Vagina (tissue), 2 donors: ENCODE measurements around the gene STARD3.

Experiments
- CTCF ChIP-seq, 3 experiments: fragments of 450-650 bp in 2 of 3; fragments of 200-600 bp in 1 of 3; sonication (generic) in 1 of 3; IDR thresholded peaks; one replicate each; pipeline ENCODE4 v1.5.1; 2017 to 2019; ENCODE audit warnings: antibody characterized with exemption in 3 of 3, mild to moderate bottlenecking in 2 of 3, moderate library complexity in 2 of 3
- POLR2A ChIP-seq, 2 donors: fragments of 450-650 bp; IDR thresholded peaks; one replicate each; pipeline ENCODE4 v1.6.1; 2017; ENCODE audit warnings: antibody characterized with exemption in 2 of 2, mild to moderate bottlenecking in 2 of 2, moderate library complexity in 2 of 2

GRCh38 chr17:39703913-39704312 is 67.0 kb downstream of the STARD3 start:
- TF ChIP-seq CTCF (IDR thresholded peaks at IDR 0.05) (no peak), POLR2A (IDR thresholded peaks at IDR 0.05) (no peak)
